Central memory CD4-positive, alpha-beta T cell (primary cell): ENCODE measurements around the gene BRAT1.
"Not testable (repeated sequence)": the region's sequence is repeated elsewhere in the genome, so short reads cannot be mapped to it uniquely, and the experiment has no call there.

Experiments used
- DNase-seq: peaks from one replicate; pipeline ENCODE4 v3.0.0; 2022

The BRAT1 gene

DNA sequence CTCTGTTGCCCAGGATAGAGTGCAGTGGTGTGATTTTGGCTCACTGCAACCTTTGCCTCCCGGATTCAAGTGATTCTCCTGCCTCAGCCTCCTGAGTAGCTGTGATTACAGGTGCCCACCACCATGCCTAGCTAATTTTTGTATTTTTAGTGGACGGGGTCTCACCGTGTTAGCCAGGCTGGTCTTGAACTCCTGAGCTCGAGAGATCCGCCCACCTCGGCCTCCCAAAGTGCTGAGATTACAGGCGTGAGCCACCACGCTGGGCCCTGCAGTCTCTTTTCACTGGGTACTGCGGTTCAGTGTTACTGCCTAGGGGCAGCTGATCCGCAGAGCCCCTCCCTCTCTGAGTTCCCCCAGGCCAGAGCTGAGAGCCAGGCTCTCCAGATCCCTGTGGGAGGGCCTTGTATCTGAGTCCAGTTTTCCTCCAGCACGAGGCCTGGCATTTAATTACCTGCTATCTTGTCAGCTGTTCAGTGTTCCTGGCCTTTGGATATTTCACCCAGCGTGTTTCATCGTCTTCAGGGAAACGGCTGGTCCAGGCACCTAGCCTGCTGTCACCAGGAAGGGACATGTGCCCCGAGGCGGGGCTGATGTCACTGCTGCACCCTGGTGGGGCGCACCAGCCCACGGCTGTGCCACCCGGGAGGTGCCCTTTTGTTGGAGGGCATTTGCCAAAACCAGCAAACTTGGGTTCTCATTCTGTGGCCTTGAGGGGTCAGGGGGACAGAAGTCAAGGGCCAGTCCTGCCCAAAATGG is 19.3 kb downstream of the BRAT1 start:
- not testable (repeated sequence) for DNase-seq

DNA sequence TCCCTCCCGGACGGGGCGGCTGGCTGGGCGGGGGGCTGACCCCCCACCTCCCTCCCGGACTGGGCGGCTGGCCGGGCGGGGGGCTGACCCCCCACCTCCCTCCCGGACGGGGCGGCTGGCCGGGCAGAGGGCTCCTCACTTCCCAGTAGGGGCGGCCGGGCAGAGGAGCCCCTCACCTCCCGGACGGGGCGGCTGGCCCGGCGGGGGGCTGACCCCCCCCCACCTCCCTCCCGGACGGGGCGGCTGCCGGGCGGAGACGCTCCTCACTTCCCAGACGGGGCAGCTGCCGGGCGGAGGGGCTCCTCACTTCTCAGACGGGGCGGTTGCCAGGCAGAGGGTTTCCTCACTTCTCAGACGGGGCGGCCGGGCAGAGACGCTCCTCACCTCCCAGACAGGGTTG is 21.1 kb downstream of the BRAT1 start:
- not testable (repeated sequence) for DNase-seq

DNA sequence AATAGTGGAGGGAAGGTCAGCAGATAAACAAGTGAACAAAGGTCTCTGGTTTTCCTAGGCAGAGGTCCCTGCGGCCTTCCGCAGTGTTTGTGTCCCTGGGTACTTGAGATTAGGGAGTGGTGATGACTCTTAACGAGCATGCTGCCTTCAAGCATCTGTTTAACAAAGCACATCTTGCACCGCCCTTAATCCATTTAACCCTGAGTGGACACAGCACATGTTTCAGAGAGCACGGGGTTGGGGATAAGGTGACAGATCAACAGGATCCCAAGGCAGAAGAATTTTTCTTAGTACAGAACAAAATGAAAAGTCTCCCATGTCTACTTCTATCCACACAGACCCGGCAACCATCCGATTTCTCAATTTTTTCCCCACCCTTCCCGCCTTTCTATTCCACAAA is 21.8 kb downstream of the BRAT1 start:
- DNase-seq, result not testable (repeated sequence)

DNA sequence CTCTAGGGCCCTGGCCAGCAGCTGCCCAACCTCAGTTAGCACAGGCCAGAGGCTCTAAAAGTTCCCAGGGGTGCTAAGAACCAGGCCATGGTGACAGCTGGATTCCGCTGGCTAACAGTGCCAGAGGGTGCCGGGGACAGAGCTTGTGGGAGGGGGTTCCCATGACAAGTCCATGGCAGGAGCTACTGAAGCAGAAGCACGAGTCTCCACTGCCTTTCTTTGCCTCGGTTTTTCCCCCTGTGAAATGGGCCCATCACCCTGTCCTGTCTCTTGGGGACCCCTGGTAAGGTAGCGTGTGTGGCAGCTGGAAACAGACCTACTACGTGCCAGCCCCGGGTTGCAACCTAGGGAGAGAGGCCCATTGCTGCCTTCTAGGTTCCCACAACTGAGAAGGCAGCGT is 22.5 kb downstream of the BRAT1 start:
- not testable (repeated sequence) for DNase-seq

DNA sequence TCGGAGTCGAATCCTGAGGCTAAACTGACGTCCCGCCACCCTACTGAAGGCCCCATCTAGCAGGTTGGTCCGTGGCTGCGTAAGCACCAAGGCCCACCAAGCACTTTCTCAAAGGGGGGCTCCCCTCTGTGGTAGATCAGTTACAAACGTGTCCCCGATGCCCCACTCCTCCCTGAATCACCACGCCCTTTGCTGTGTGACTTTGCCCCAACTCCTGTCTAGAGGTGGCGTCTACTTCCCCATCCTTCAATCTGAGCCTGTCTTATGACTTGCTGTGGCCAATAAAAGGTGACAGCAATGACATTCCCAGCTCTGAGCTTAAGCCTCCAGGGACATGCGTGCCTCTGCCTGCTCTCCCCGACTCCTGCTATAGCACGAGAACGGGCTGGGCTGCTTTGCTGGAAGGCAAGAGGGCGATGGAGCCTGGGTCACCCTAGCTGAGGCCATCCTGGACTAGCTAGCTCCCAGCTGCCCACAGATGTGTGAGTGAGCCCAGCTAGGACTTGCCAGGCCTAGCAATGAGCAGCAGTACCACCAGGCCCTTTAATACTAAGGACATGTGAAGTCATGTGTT is 23.0 kb downstream of the BRAT1 start:
- DNase-seq, result not testable (repeated sequence)

DNA sequence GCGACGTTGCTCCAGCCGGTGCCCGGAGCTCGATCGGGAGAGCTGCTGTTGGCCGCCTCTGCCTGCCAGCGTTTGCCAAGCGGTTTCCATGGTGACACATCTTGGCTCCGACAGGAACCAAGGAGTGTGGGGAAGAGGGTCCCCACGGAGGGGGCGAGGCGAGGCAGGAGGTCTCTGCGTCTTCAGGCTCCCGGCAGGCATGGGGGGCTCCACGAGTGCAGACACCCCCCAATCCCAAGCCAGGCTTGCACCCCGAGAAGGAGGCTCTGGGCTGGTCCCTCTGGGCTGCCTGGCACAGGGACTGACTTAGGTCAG is 23.6 kb downstream of the BRAT1 start:
- DNase-seq, result not testable (repeated sequence)

DNA sequence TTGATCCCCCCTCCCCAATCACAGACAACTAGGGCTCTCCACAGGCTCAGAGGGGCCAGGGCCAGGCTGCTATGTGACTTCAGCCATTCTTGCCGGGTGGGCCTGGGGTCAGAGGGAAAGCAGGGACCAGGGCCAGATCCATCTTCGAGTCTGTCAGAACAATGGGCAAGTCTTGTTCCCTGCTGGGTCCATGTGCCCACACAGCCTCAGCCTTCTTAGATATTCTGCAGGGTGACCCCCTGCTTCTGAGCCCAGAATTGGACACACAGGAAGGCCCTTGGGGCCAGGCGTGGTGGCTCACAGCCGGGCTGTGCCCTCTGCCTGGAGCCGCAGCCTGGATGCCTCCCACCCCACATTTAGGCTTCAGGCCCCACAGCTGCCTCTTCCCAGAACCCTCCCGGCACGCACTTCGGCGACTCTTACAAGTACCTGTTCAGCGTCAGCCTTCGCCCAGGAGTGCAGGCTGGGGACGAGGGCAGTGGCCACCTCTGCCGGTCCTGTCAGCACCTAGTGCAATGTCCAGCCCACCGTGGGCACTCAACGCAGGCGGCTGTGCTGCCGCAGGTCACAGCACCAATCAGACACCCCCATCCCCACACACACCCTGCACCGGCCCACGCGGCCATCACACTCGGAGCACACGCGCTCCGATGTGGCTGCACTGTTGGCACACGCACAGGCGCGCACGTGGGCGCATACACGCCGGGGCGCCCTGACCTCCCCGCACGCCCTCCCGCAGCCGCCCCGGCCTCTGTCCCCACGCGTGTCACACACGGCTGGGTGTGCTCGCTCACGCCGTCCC is 24.1 kb downstream of the BRAT1 start:
- DNase-seq, result not testable (repeated sequence)

DNA sequence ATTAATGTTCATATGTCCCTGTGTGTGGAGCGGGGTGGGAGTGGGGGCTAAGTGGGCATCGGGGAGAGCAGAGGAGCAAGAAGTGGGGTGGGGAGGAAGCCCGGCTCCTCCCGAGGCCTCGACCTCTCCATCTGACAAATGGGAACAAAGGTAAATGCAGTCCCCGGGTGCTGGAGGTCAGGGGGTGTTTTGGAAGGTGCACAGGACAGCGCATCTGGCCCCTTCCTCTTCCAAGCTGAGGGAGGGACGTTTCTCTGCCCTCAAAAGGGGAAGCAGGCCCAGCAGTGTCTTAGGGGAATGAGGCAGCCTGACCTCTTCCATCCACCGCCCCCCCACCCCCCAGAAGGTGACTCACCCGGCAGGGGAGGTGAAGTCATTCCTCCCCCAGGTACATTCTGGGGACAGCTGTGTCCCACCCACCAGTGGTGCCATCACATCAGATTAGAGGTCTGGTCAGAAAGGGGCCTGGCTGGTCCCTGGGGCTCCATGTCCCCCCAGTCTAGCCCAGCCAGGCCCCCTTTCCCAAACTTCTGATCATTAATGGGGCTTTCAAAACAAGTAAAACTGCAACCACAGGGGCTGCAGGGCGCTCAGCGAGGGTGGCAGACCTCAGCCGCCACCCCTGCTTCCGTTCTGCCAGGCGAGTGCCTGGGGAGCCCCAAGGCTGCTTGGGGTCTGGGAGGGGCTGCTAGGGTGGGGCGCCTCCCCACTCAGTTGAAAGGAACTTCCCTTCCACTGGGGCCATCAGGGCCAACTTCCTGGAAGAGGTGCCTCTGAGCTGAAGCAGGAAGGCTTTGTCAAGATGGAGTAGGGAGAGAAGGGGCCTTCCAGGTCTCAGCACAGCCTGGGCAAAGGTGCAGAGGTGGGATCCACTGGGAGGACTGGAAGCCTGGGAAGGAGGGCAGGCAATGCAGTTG is 25.0 kb downstream of the BRAT1 start:
- peak; percentile 85 for DNase-seq

DNA sequence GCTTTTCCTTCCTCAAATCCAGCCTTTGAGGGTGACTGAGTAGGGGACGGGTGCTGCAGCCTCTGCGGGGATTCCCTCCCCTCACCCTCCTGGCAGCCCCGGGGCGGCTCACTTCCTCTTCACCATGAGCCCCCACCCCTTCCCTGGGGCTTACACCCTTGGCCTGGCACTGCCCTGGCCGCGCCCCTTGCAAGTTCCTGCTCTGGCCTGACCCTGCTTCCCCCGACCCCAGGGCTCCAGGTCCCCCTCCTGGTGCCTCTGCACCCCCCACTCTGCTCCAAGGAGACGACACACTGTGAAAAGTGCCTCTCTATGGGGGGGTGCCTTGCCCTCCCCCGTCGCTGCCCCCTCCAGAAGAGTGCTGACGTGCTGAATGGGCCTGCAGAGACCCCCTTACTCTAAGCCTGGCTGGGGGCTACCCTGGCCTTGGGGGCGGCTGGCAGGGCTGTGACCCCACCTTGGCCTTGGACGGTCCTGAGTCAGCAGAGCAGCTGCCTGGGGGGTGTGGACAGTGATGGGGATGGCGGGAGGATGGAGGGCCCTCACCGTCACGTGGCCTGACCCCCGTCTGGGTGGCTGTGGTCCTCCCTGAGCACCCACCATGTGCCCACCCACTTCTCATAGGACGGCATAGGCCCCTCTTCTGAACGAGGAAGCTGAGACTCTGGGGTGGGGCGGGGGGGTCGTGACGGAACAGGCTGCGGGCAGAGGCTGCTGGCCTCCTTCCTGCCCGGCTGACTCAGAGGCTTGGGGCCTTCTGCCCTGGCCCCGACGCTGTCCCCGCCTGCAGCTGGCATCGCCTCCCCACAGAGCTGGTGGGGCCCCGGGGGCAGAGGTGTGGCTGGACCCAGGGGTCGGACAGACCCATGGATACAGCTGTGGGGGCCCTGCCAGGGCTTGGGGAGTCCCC is 25.9 kb downstream of the BRAT1 start:
- DNase-seq, result peak; percentile 59

DNA sequence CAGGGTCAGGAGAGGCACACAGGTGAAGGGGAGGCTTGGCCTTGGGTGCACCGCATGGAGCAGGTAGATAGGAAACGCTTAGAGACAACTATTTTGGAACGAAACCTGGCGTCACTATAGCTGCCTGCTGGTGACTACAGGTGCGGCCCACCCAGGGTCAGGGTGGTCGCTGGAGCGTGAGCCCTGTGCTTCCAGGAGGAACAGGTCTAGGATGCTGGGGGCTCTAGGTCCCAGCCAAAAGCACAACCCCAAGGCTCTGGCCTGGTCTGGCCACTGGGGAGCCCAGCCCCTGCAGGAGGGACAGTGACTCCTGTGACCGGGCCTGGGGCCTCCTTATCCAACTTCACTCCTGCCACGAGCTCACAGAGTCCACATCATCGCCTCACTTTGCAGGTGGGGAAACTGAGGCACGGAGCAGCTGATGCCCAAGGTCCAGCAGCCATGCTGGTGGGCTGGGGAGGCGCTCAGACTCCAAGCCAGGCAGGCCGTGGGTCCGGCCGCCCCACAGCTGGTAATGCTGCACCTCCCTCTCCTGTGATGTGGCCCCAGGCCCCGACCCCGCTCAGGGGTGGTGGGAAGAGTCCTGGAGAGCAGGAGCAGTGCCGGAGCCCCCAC is 26.7 kb downstream of the BRAT1 start:
- no peak for DNase-seq

DNA sequence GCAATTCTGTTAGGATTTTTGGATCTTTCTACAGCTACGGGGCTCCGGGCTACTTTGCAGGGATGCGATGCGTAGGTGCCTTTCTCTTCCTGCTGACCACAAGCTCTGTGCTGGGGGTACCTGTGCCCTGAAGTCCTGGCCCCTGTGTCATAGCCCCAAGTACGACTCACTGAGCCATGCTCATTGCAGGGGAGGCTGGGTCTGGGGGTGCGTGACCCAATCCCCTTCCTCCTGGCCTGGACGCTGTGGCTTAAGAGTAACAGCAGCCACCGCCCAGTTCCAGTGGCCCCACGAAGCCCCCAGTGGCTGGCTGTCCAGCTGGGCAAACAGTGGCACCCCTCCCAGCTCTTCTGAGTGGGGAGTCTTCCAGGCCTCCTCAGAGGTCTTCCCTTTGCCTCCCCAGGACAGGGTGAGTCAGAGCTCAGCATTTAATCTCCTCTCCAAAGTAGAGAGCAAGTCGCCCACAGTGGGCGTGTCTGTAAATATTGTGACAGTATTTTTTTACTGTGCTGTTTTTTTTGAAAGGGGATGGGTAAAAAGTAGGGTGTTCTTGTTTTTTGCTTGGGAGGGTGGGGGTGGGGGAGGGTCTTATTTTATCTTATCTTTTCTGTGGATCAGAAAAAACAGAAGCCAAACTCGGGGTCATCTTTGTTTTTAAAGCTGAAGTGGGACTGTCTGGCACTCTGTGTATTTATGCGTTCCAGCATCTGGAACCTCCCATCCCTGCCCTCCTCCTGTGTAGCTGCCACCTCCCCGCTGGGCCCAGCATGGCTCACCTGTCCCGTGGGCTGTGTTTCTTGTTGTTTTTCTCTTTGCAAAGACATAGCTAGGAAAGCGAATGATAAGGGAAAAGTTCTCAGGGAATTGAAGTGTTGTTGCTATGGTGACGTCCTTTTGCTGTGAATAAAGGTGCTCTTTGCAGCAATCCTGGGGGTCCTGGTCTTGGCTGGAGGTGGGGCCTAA is 27.5 kb downstream of the BRAT1 start:
- no peak for DNase-seq

DNA sequence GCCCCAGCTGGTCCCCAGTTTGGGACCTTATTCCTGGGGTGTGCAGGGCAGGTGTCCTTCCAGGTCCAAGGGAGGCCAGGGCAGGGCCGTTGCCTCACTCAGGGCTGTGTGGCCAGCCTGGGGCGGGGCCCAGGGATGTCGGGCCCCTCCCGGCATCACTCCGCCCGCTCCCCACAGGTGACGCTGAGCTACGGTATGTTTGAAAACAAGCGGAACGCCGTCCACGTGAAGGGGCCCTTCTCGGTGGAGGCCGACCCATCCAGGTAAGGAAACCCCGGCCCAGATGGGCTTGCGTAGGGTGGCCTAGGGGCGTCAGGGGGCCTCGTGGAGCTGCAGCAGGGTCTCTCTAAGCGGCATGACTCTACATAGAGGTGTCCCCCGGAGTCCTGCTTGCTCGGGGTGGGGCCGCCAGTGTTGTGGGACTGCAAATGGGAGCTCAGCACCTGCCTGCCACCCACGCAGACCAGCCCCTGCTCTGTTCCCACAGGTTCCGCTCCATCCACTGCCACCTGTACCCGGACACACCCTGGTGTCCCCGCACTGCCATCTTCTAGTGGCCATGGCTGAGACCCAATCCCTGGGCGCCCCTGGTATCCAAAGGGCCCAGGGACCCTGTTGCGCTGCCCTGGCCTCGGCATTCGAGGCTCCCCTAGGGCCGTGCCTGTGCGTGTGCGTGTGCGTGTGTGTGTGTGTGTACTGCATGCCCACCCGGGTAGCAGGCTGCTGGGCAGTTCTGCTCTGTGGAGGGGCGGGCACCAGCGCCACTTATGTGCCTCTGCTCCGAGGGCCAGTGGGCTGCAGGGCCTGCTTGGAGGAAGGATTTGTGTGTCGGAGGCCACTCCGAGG is 28.4 kb downstream of the BRAT1 start:
- DNase-seq, result no peak

DNA sequence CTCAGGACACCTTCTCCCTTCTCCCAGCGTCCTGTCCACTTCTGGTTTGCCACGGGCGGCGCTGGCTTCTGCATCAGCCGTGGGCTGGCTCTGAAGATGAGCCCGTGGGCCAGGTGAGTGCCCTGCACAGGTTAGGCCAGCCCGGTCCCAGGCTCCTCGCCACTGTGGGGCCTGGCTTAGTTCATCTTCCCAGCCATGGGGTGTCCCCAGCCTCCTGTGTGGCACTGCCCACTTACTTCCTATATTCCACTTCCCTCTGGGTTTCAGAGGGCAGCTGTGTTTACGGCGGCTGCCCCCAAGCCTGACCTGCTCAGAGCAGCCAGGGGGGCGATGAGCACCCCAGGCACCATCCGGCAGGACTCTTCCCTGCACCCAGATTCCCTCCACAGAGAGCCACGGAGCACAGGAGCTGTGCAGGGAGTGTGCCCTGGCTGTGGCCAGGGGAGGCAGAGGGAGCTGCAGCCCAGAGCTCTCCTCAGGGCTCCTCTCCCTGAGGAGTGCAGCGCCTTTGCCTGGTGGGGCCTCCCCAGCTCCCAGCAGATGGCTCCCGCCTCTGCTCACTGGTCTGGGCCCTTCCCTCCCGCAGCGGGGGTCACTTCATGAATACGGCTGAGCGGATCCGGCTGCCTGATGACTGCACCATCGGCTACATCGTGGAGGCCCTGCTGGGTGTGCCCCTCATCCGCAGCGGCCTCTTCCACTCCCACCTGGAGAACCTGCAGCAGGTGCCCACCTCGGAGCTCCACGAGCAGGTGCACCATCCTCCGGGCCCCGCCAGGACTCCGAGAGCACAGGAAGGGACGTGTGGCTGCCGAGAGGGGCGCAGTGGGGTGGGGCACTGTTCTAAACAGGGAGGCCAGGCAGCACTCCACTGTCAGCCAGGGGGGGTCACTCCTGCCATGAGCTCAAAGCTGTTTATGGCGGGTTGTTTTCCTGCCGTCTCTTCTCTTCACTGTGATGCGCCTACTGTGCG is 29.4 kb downstream of the BRAT1 start:
- no peak for DNase-seq

DNA sequence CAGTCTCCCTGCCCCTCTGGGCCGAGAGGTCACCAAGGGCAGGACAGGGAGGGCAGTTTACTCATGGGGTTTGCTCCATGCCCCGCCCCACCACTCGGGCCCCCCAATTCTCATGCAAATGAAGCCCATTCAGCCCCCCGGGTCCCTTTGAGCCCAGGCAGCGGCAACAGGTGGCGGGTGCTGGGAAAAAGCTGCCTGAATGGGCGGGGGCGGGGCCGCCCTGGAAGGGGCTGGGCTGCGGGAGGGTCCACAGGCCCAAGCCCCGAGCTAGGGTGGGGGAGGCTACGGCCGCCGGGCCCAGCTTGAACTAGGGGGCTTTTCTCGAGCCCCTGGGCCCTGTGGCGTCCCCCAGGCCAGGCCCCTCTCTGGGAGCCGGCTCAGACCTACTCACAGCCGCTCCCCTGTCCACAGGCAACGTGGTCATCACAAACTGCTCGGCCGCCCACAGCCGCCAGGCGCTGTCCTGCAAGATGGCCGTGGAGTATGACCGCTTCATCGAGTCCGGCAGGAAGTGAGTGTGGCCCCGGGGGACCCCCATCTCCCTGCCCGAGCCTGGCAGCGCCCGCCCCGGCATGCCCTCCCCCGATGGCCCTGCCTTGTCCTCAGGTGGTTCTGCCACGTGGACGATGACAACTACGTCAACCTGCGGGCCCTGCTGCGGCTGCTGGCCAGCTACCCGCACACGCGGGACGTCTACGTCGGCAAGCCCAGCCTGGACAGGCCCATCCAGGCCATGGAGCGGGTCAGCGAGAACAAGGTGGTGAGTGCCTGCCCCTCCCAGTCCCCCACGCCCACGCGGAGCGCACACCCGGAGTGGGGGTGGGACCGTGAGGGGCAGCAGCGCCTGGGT is 30.3 kb downstream of the BRAT1 start:
- DNase-seq, result no peak

DNA sequence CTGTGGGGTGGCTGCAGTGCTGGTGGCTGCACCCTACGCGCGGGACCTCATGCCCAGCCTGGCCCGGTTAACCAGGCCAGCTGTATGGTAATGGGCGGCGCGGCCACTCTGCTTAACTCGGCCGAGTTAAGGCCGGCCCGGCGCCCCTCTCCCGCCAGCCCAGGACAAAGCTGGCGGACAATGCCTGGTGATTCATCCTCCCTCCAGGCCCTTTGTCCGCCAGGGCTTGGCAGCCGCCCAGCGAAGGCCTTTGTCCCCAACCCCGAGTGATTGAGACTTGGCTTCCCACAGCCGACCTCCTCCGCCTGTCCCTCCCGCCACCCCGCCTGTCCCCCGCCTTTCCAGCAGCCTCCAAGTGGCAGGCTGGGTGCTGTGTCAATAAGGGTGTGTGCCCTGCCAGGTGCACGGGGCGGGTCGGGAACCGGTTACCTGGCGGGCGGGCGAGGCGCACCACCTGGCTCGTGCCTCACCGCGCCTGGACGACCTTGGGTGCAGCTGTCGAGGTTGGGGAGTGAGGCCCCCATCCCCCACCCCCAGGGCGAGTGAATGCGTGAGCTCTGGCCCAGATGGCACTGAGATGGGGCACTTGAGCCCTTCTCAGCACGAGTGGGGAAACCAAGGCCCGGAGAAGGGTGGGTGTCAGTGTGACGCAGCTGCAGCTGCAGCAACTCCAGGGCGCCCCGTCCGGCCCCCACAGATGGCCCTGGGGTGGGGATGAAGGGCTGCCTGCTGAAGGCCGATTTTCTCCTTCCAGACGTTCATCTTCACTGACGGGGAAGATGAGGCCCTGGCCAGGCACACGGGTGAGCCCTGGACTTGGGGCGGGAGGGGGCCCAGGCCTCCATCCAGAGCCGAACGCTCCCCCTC is 31.1 kb downstream of the BRAT1 start:
- no peak for DNase-seq

DNA sequence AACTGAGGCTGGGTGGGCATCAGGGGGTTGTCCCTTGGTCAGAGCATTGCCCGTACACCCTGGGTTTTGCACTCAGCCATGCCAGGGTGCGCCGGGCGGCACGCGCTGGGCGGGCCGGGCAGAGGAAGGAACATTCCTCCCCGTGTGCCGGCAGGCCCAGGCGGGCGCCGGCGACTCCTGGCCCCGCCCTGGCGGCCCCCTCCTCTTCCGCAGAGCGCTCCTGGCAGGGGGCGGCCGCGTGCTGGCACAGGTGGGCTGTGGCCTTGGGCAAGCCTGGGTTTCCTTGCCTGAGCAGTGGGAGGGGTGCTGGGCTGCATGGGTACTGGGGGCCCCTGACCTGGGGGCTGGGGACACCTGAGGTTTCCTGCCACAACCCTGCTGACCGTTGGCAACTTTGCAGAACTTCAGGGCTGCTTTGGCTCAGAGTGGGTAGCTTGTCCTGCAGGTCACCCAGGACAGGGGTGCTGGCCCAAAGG is 31.8 kb downstream of the BRAT1 start:
- no peak for DNase-seq
